Heart right ventricle (tissue), 16 donors: ENCODE measurements around the gene NEUROD2. TPM values are rescaled to one million over a fixed set of nuclear protein-coding genes. Genes with fewer than 3 reads are reported as not detected.

Experiments
- ATAC-seq, 8 donors: fragments of 200-7000 bp; cut with Tn5 transposase; one replicate each; pipeline ENCODE4 v1.9.1; 2020; ENCODE audit warnings: mild to moderate bottlenecking in 8 of 8, moderate library complexity in 8 of 8, moderate number of reproducible peaks in 1 of 8
- DNase-seq, 2 donors: peaks; one replicate each; pipeline ENCODE4 v3.0.0-alpha.2; 2020
- H3K27ac ChIP-seq, 10 donors: fragments of 200-600 bp; sonication (generic) in 2 of 10; one replicate each; pipeline versions ENCODE4 v1.5.0 to v1.8.0; 2020 to 2022; ENCODE audit warnings: mild to moderate bottlenecking in 3 of 10
- H3K27me3 ChIP-seq, 7 donors: fragments of 200-600 bp; one replicate each; pipeline ENCODE4 v1.8.0; 2021 to 2022; ENCODE audit warnings: mild to moderate bottlenecking in 2 of 7
- H3K36me3 ChIP-seq, 9 donors: fragments of 200-600 bp; sonication (generic) in 1 of 9; one replicate each; pipeline versions ENCODE4 v1.5.0 to v1.8.0; 2020 to 2022; ENCODE audit warnings: mild to moderate bottlenecking in 2 of 9
- H3K4me1 ChIP-seq, 9 donors: fragments of 200-600 bp; sonication (generic) in 1 of 9; one replicate each; pipeline versions ENCODE4 v1.5.0 to v1.8.0; 2020 to 2022; ENCODE audit warnings: mild to moderate bottlenecking in 4 of 9
- H3K4me3 ChIP-seq, 10 donors: fragments of 200-600 bp; sonication (generic) in 2 of 10; one replicate each; pipeline versions ENCODE4 v1.5.0 to v1.8.0; 2020 to 2022; ENCODE audit warnings: mild to moderate bottlenecking in 7 of 10, moderate library complexity in 2 of 10
- H3K9me3 ChIP-seq, 11 donors: fragments of 200-600 bp in 10 of 11; sonication (generic) in 2 of 11; one replicate each; pipeline versions ENCODE4 v1.5.0 to v1.8.0; 2013 to 2022; ENCODE audit warnings: mild to moderate bottlenecking in 2 of 11, control low read depth in 1 of 11, moderate library complexity in 1 of 11
- CTCF ChIP-seq, 9 donors: fragments of 200-600 bp; sonication (generic) in 2 of 9; IDR thresholded peaks; one replicate each; pipeline versions ENCODE4 v1.5.0 to v1.8.0; 2021 to 2022; ENCODE audit warnings: antibody characterized with exemption in 9 of 9, mild to moderate bottlenecking in 5 of 9, moderate library complexity in 1 of 9
- WGBS, 2 donors: extraction: QIAGEN DNeasy Blood & Tissue Kit; methylation state at CpG; one replicate each; pipeline ENCODE4 v1.1.7; 2013; ENCODE audit warnings: inconsistent platforms in 1 of 2; 5-methylcytosine and 5-hydroxymethylcytosine counted together
- intact Hi-C, 10 donors: fragments of 100-400 bp; cut with DNase I; formaldehyde crosslinking; loops; one replicate each; pipeline versions ENCODE4 v1.11.1 to v1.14.2; 2022
- polyA plus RNA-seq, 2 donors: library from polyadenylated mRNA; stranded (reverse); fragments of 200-250 nt; gene quantifications; one replicate each; pipeline ENCODE4 v1.2.3, GENCODE V29; 2013
- total RNA-seq, 10 donors: library from RNA; stranded (reverse); fragmentation: NEBNext Ultra II Directional in 3 of 10; extraction: Animal tissue kit (Norgen Biotek cat#: 25700) in 3 of 10; gene quantifications; one replicate each; pipeline versions ENCODE4 v1.2.1 to v1.2.4, GENCODE V29; 2021 to 2023
- donor health status: Arrhythmogenic right ventricular cardiomyopathy.
- donor health status: ischemic (EF 13 %, LVEDD 7.1; RV severe dilation, severe dysfunction).
- donor health status: healthy with polysubstance abuse.
- donor health status: DM: no; HTN: yes; CAD: no.
- donor health status: DM: no; HTN: no; CAD: no.
- donor health status: ischemic (EF 25% LVEDD 6.9; RV normal size, moderate dysfunction).
- donor health status: ischemic (EF 25% LVEDD 5.7; RV mildly dilated, moderate dysfunction).
- donor health status: healthy.
- donor health status: DM: yes; HTN: yes; CAD: no.
- donor health status: Ischemic cardiomyopathy.
- donor health status: ischemic (EF 35%, LVEDD 5.7; RV mildly dilated, moderate dysfunction).
- donor health status: nonischemic (EF 11% LVEDD 7.7; RV severe dilation, severe dysfunction).
- donor health status: DM: yes; HTN: yes; CAD: no.
- donor health status: PGD.
- donor health status: ischemic (EF 29% LVEDD 5.4; RV normal size, mild dysfunction).
- donor health status: nonischemic (EF 23%, LVEDD 6.1; RV moderate dilation, normal function).

The NEUROD2 gene
- total and polyA plus RNA-seq, 12 donors = not detected

GRCh38 chr17:39605492-39606433 lies 2.0 kb downstream of the NEUROD2 start:
- peak overlapping the region; percentile 10 to 37 (median 24) for H3K4me3 ChIP-seq
- DNase-seq (no peak), ATAC-seq (peak in 2 of 8 donors; percentile 20 to 26)
- H3K27ac ChIP-seq = no peak overlapping the region
- no peak for TF ChIP-seq CTCF (IDR thresholded peaks at IDR 0.05)
- peaks cover 42 to 100% (median 93%) of the 10 kb centered on the region in 7 donors for H3K27me3 ChIP-seq
- H3K4me1 ChIP-seq = peaks cover 19 to 42% (median 32%) of the 10 kb centered on the region in 9 donors
- intact Hi-C loops = no loop called here
- H3K36me3 ChIP-seq = no peaks in the 10 kb centered on the region
- no peaks in the 10 kb centered on the region for H3K9me3 ChIP-seq
- 1% methylated on average over 99 to 102 of the region's 102 CpGs for WGBS, 2 donors

GRCh38 chr17:39604911-39605491 lies 2.7 kb downstream of the NEUROD2 start:
- peaks cover 44 to 100% (median 99%) of the 10 kb centered on the region in 7 donors for H3K27me3 ChIP-seq
- WGBS, 2 donors = 3 to 4% methylated on average over 30 to 31 of the region's 31 CpGs

GRCh38 chr17:39603304-39604016 lies 4.3 kb downstream of the NEUROD2 start:
- no peak overlapping the region for H3K4me3 ChIP-seq
- intact Hi-C loops = no loop called here
- H3K27ac ChIP-seq = no peak overlapping the region
- H3K4me1 ChIP-seq = peaks cover 23 to 58% (median 44%) of the 10 kb centered on the region in 9 donors
- no peak for ATAC-seq
- WGBS, 2 donors = 6 to 9% methylated on average over 14 of the region's 14 CpGs
- H3K27me3 ChIP-seq = peaks cover 49 to 100% (median 100%) of the 10 kb centered on the region in 7 donors
- H3K9me3 ChIP-seq = no peaks in the 10 kb centered on the region
- TF ChIP-seq CTCF (IDR thresholded peaks at IDR 0.05) = no peak
- DNase-seq = no peak
- no peaks in the 10 kb centered on the region for H3K36me3 ChIP-seq

More at GRCh38 chr17:39604911-39605491, 2.7 kb downstream of the NEUROD2 start:
- peak overlapping the region in 3 of 10 donors; percentile 17 to 30 (median 22) for H3K4me3 ChIP-seq
- no peaks in the 10 kb centered on the region for H3K36me3 ChIP-seq
- peaks cover 19 to 42% (median 32%) of the 10 kb centered on the region in 9 donors for H3K4me1 ChIP-seq
- no peak for ATAC-seq
- no peaks in the 10 kb centered on the region for H3K9me3 ChIP-seq
- no peak for DNase-seq
- no peak overlapping the region for H3K27ac ChIP-seq
- intact Hi-C loops = no loop called here
- no peak for TF ChIP-seq CTCF (IDR thresholded peaks at IDR 0.05)
